H9 (cell line): ENCODE data around the gene LIN9. TPM values are rescaled to one million over a fixed set of nuclear protein-coding genes. Genes with fewer than 3 reads are reported as not detected.
"Not testable (repeated sequence)": the region's sequence is repeated elsewhere in the genome, so short reads cannot be mapped to it uniquely, and the experiment has no call there.

Experiments used
- DNase-seq: peaks from one replicate; pipeline ENCODE4 v3.0.0-alpha.2; 2017
- H2AFZ ChIP-seq: one replicate; pipeline ENCODE4 v1.6.1; 2013; ENCODE audit warnings: mild to moderate bottlenecking, low read length, control low read depth, moderate library complexity
- H2AK5ac ChIP-seq: 2 replicates; pipeline ENCODE4 v1.6.1; 2013; ENCODE audit warnings: low read length, control low read depth, mixed read lengths; ENCODE audit not compliant: insufficient read length
- H2BK120ac ChIP-seq: one replicate; pipeline ENCODE4 v1.6.1; 2013; ENCODE audit warnings: low read depth, mild to moderate bottlenecking, low read length, control low read depth, inconsistent platforms; ENCODE audit not compliant: poor library complexity, severe bottlenecking
- H2BK12ac ChIP-seq: 2 replicates; pipeline ENCODE4 v1.6.1; 2013; ENCODE audit warnings: low read length, control low read depth, mixed read lengths, low read depth; ENCODE audit not compliant: insufficient read length
- H2BK15ac ChIP-seq: 2 replicates; pipeline ENCODE4 v1.6.1; 2013; ENCODE audit warnings: low read depth, low read length, control low read depth
- H2BK20ac ChIP-seq: one replicate; pipeline ENCODE4 v1.6.1; 2013; ENCODE audit warnings: low read depth, mild to moderate bottlenecking, low read length, control low read depth, inconsistent platforms; ENCODE audit not compliant: poor library complexity, severe bottlenecking
- H2BK5ac ChIP-seq: 2 replicates; pipeline ENCODE4 v1.6.1; 2013; ENCODE audit warnings: low read length, control low read depth, mixed read lengths; ENCODE audit not compliant: insufficient read length
- H3K14ac ChIP-seq: 2 replicates; pipeline ENCODE4 v1.6.1; 2013; ENCODE audit warnings: low read length, control low read depth; ENCODE audit not compliant: insufficient read depth
- H3K18ac ChIP-seq: 2 replicates; pipeline ENCODE4 v1.6.1; 2013; ENCODE audit warnings: low read depth, mild to moderate bottlenecking, mixed read lengths, low read length, control low read depth; ENCODE audit not compliant: insufficient read length
- H3K23ac ChIP-seq: 2 replicates; pipeline ENCODE4 v1.6.1; 2013; ENCODE audit warnings: low read length, control low read depth, mixed read lengths, low read depth; ENCODE audit not compliant: insufficient read length
- H3K23me2 ChIP-seq: 2 replicates; pipeline ENCODE4 v1.6.1; 2013; ENCODE audit warnings: low read depth, mild to moderate bottlenecking, mixed read lengths, low read length, control low read depth; ENCODE audit not compliant: insufficient read length, poor library complexity, severe bottlenecking
- H3K27ac ChIP-seq: 2 replicates; pipeline ENCODE4 v1.5.1; 2013; ENCODE audit warnings: low read length, control low read depth, mixed read lengths, low read depth; ENCODE audit not compliant: insufficient read length
- H3K27me3 ChIP-seq: 2 replicates; pipeline ENCODE4 v1.6.1; 2013; ENCODE audit warnings: low read length, control low read depth, inconsistent platforms; ENCODE audit not compliant: insufficient read depth
- H3K4ac ChIP-seq: 2 replicates; pipeline ENCODE4 v1.6.1; 2013; ENCODE audit warnings: low read depth, mild to moderate bottlenecking, control low read depth, inconsistent platforms, low read length, moderate library complexity
- H3K4me1 ChIP-seq: 2 replicates; pipeline ENCODE4 v1.6.1; 2013; ENCODE audit warnings: low read length, control low read depth, inconsistent platforms; ENCODE audit not compliant: insufficient read depth
- H3K4me2 ChIP-seq: 2 replicates; pipeline ENCODE4 v1.6.1; 2013; ENCODE audit warnings: low read length, control low read depth, mixed read lengths; ENCODE audit not compliant: insufficient read length, insufficient read depth
- H3K56ac ChIP-seq: 2 replicates; pipeline ENCODE4 v1.6.1; 2013; ENCODE audit warnings: low read depth, mild to moderate bottlenecking, mixed read lengths, low read length, control low read depth; ENCODE audit not compliant: insufficient read length
- H3K79me1 ChIP-seq: 2 replicates; pipeline ENCODE4 v1.6.1; 2013; ENCODE audit warnings: low read depth, mild to moderate bottlenecking, moderate library complexity, low read length, control low read depth, inconsistent platforms; ENCODE audit not compliant: insufficient read depth, poor library complexity, severe bottlenecking
- H3K79me2 ChIP-seq: 2 replicates; pipeline ENCODE4 v1.6.1; 2013; ENCODE audit warnings: low read length, control low read depth, inconsistent platforms; ENCODE audit not compliant: insufficient read depth
- H3K9ac ChIP-seq: 2 replicates; pipeline ENCODE4 v1.6.1; 2013; ENCODE audit warnings: low read length, control low read depth, mixed read lengths; ENCODE audit not compliant: insufficient read length; ENCODE audit errors: extremely low read depth
- H3K9me3 ChIP-seq: one replicate; pipeline ENCODE4 v1.6.1; 2013; ENCODE audit warnings: low read depth, low read length, inconsistent platforms; ENCODE audit not compliant: control insufficient read depth
- H3T11ph ChIP-seq: one replicate; pipeline ENCODE4 v1.6.1; 2013; ENCODE audit warnings: mild to moderate bottlenecking, low read length, control low read depth, inconsistent platforms
- H4K20me1 ChIP-seq: one replicate; pipeline ENCODE4 v1.6.1; 2013; ENCODE audit not compliant: control insufficient read depth, insufficient read length, insufficient read depth
- H4K5ac ChIP-seq: 2 replicates; pipeline ENCODE4 v1.6.1; 2013; ENCODE audit warnings: low read depth, mild to moderate bottlenecking, mixed read lengths, low read length, control low read depth; ENCODE audit not compliant: insufficient read length
- H4K8ac ChIP-seq: replicated peaks from 2 replicates; pipeline ENCODE4 v1.6.1; 2013; ENCODE audit warnings: low read length, control low read depth, mixed read lengths, low read depth; ENCODE audit not compliant: insufficient read length
- H4K91ac ChIP-seq: 2 replicates; pipeline ENCODE4 v1.6.1; 2013; ENCODE audit warnings: low read depth, mild to moderate bottlenecking, moderate library complexity, mixed read lengths, low read length, control low read depth; ENCODE audit not compliant: insufficient read length
- H3K27ac Mint-ChIP-seq, 3 experiments: 2 replicates in 2 of 3; 3 replicates in 1 of 3; pipeline ENCODE4 v1.8.0; 2020 to 2021; ENCODE audit warnings: mixed read lengths in 3 of 3, mild to moderate bottlenecking in 1 of 3, moderate library complexity in 1 of 3
- H3K27me3 Mint-ChIP-seq: 2 replicates; pipeline ENCODE4 v1.8.0; 2021; ENCODE audit warnings: low read depth, mild to moderate bottlenecking, moderate library complexity, mixed read lengths
- H3K36me3 Mint-ChIP-seq, 3 experiments: 2 replicates in 2 of 3; 3 replicates in 1 of 3; pipeline ENCODE4 v1.8.0; 2020 to 2021; ENCODE audit warnings: low read depth in 3 of 3, mixed read lengths in 3 of 3; ENCODE audit not compliant: insufficient read depth in 1 of 3
- H3K4me1 Mint-ChIP-seq, 2 experiments: 2 replicates each; pipeline ENCODE4 v1.8.0; 2020; ENCODE audit warnings: mixed read lengths in 2 of 2
- H3K4me3 Mint-ChIP-seq, 2 experiments: 2 replicates in 1 of 2; 3 replicates in 1 of 2; pipeline ENCODE4 v1.8.0; 2020 to 2021; ENCODE audit warnings: mild to moderate bottlenecking in 2 of 2, mixed read lengths in 2 of 2, moderate library complexity in 1 of 2
- H3K9me3 Mint-ChIP-seq, 2 experiments: 2 replicates in 1 of 2; 3 replicates in 1 of 2; pipeline ENCODE4 v1.8.0; 2020; ENCODE audit warnings: mild to moderate bottlenecking in 2 of 2, mixed read lengths in 2 of 2, moderate library complexity in 1 of 2
- WGBS: extraction: QIAGEN DNeasy Blood & Tissue Kit; methylation state at CpG from one replicate; pipeline ENCODE4 v1.1.7; 2013; ENCODE audit warnings: missing lambda C conversion rate, low lambda C conversion rate, mixed read lengths; ENCODE audit not compliant: insufficient read length; ENCODE audit errors: extremely low coverage; 5-methylcytosine and 5-hydroxymethylcytosine counted together
- total RNA-seq: library from RNA; stranded (reverse); gene quantifications from 2 replicates; pipeline ENCODE4 v1.2.1, GENCODE V29; 2021
- TF ChIP-seq, protein P1 (sequence below): fragments of 200-600 bp; sonication (generic); conservative IDR thresholded peaks from 3 replicates; pipeline ENCODE4 v1.8.0; 2021; ENCODE audit warnings: antibody characterized with exemption, mild to moderate bottlenecking

The LIN9 gene
- total RNA-seq, 1 experiment from 2014 or later, result 9.5 TPM

DNA sequence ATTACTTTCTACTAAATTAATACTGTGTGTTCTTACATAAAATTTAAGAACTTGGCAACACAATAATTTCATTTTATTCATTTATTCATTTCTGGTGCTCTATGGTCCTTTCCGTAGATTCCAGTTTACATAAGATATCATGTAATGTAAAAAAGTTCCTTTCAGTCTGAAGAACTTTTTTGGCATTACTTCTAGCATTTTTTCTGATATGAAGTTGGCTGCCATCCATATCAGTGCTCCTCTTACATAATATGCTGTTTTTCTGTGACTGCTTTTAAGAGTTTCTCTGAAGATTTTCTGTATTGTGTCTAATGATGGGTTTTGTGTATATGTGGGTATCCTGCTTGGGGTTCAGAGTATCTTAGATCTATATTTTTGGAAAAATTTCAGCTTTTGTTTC is 34.8 kb downstream of the LIN9 start:
- H3K4ac ChIP-seq, result no peak overlapping the region
- no peak overlapping the region for H3K9ac ChIP-seq
- no peak overlapping the region for H3K23ac ChIP-seq
- H2AFZ ChIP-seq, result no peak overlapping the region
- H2BK15ac ChIP-seq, result no peak overlapping the region
- H3K18ac ChIP-seq, result no peak overlapping the region
- no peak overlapping the region for H2BK12ac ChIP-seq
- no peak overlapping the region for H4K8ac ChIP-seq
- H2BK20ac ChIP-seq, result no peak overlapping the region
- no peak overlapping the region for H3K4me2 ChIP-seq
- Mint-ChIP-seq H3K4me1 (peaks cover 0 to 3% of the 10 kb centered on the region in 2 experiments; a peak in 1 of 4 replicates), H3K9me3 (no peaks in the 10 kb centered on the region), H3K27ac (peak overlapping the region in 1 of 3 experiments; percentile 61; a peak in 1 of 7 replicates), H3K27me3 (no peaks in the 10 kb centered on the region), H3K36me3 (peaks cover 4 to 23% (median 23%) of the 10 kb centered on the region in 3 experiments; a peak in 6 of 7 replicates), H3K4me3 (no peak overlapping the region)
- no peaks in the 10 kb centered on the region for H3K4me1 ChIP-seq
- no peak overlapping the region for H2BK120ac ChIP-seq
- no peak overlapping the region for H2BK5ac ChIP-seq
- no peaks in the 10 kb centered on the region for H3K23me2 ChIP-seq
- H3K56ac ChIP-seq, result no peak overlapping the region
- no peak overlapping the region for H3K27ac ChIP-seq
- no peaks in the 10 kb centered on the region for H3K9me3 ChIP-seq
- DNase-seq, result no peak
- H3K79me1 ChIP-seq, result no peaks in the 10 kb centered on the region
- H3K79me2 ChIP-seq, result no peaks in the 10 kb centered on the region
- WGBS, result no CpG with 5 or more reads among the region's 1 CpG
- H4K91ac ChIP-seq, result no peak overlapping the region
- no peak overlapping the region for H3K14ac ChIP-seq
- H4K5ac ChIP-seq, result no peak overlapping the region
- no peak overlapping the region for H3T11ph ChIP-seq
- TF ChIP-seq, protein P1, sequence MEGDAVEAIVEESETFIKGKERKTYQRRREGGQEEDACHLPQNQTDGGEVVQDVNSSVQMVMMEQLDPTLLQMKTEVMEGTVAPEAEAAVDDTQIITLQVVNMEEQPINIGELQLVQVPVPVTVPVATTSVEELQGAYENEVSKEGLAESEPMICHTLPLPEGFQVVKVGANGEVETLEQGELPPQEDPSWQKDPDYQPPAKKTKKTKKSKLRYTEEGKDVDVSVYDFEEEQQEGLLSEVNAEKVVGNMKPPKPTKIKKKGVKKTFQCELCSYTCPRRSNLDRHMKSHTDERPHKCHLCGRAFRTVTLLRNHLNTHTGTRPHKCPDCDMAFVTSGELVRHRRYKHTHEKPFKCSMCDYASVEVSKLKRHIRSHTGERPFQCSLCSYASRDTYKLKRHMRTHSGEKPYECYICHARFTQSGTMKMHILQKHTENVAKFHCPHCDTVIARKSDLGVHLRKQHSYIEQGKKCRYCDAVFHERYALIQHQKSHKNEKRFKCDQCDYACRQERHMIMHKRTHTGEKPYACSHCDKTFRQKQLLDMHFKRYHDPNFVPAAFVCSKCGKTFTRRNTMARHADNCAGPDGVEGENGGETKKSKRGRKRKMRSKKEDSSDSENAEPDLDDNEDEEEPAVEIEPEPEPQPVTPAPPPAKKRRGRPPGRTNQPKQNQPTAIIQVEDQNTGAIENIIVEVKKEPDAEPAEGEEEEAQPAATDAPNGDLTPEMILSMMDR, result no peak
- H2AK5ac ChIP-seq, result no peak overlapping the region
- H4K20me1 ChIP-seq, result no peaks in the 10 kb centered on the region
- no peaks in the 10 kb centered on the region for H3K27me3 ChIP-seq

DNA sequence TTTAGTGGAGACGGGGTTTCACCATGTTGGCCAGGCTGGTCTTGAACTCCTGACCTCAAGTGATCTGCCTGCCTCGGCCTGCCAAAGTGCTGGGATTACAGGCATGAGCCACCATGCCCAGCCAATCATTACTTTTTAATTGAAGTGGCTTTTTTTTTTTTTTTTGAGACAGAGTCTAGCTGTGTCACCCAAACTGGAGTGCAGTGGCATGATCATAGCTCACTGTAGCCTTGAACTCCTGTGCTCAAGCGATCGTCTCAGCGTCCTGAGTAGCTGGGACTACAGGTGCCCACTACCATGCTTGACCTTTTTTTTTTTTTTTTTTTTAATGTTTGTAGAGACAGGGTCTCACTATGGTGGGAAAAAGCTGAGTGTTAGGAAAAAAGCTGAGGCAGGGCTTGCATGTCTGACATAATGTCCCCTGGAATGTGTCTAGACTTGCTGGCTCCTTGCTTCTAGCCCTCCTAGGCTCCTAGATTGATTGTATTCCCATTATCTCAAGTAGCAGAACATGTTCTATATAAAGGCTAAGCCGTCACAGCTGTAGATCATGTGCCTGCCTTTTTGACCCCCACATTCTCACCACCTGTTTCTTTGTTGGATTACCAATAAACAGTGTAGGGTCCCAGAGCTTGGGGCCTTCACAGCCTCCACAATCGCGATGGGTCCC is 36.6 kb downstream of the LIN9 start:
- not testable (repeated sequence) for H3K9ac ChIP-seq, H2BK120ac ChIP-seq

More for the DNA sequence above, 36.6 kb downstream of the LIN9 start:
- H3K79me2 ChIP-seq, H3K27me3 ChIP-seq, H3K4me3 Mint-ChIP-seq, H3K18ac ChIP-seq, H4K20me1 ChIP-seq, H3K56ac ChIP-seq, H4K5ac ChIP-seq, H2BK20ac ChIP-seq, H3K9me3 ChIP-seq, H2AFZ ChIP-seq, DNase-seq, H3K4me2 ChIP-seq, H3K23me2 ChIP-seq, H3K4me1 Mint-ChIP-seq, H3K27me3 Mint-ChIP-seq, H2BK12ac ChIP-seq, H3K9me3 Mint-ChIP-seq, H2AK5ac ChIP-seq, H3K14ac ChIP-seq, H3K4me1 ChIP-seq, H3K79me1 ChIP-seq, H4K8ac ChIP-seq, H3T11ph ChIP-seq, H4K91ac ChIP-seq, H3K4ac ChIP-seq, H3K23ac ChIP-seq, H2BK5ac ChIP-seq, H2BK15ac ChIP-seq, H3K27ac ChIP-seq: not testable (repeated sequence)
- peaks cover 6 to 30% (median 25%) of the 10 kb centered on the region in 3 experiments; a peak in 6 of 7 replicates for H3K36me3 Mint-ChIP-seq
- peak overlapping the region in 2 of 3 experiments; percentile 40 to 76; a peak in 5 of 7 replicates for H3K27ac Mint-ChIP-seq
- WGBS, result no CpG with 5 or more reads among the region's 8 CpGs
